Ascending aorta (tissue), 2 donors: ENCODE measurements around the gene SCUBE3. TPM values are rescaled to one million over a fixed set of nuclear protein-coding genes. Genes with fewer than 3 reads are reported as not detected.
A peak's percentile ranks its signal among the peaks of the same experiment; 100 is the strongest.

Source experiments
- DNase-seq, 2 donors: peaks; one replicate each; pipeline ENCODE4 v3.0.0-alpha.2; 2019; ENCODE audit warnings: low spot score in 2 of 2
- H3K27ac ChIP-seq, 2 donors: fragments of 200-600 bp; sonication (generic); one replicate each; pipeline ENCODE4 v1.5.1; 2016 to 2017; ENCODE audit warnings: mild to moderate bottlenecking in 1 of 2
- H3K27me3 ChIP-seq: fragments of 200-600 bp; sonication (generic); one replicate; pipeline ENCODE4 v1.5.1; 2017
- H3K36me3 ChIP-seq, 2 donors: fragments of 200-600 bp; sonication (generic); one replicate each; pipeline ENCODE4 v1.5.1; 2016
- H3K4me1 ChIP-seq, 2 donors: fragments of 200-600 bp; sonication (generic); one replicate each; pipeline ENCODE4 v1.5.1; 2016 to 2017; ENCODE audit warnings: mild to moderate bottlenecking in 1 of 2
- H3K4me3 ChIP-seq, 2 donors: fragments of 200-600 bp; sonication (generic); one replicate each; pipeline ENCODE4 v1.5.1; 2016 to 2017; ENCODE audit warnings: mild to moderate bottlenecking in 1 of 2
- H3K9me3 ChIP-seq, 2 donors: fragments of 200-600 bp; sonication (generic); one replicate each; pipeline ENCODE4 v1.5.1; 2016
- intact Hi-C: fragments of 100-400 bp; cut with DNase I; formaldehyde crosslinking; loops from one replicate; pipeline ENCODE4 v1.15.1; 2023
- total RNA-seq: library from RNA; depleted of rRNA; stranded (reverse); fragments of >200 nt; gene quantifications from one replicate; pipeline ENCODE4 v1.1.0, GENCODE V29; 2016
- TF ChIP-seq, protein P1 (sequence below), 3 experiments: fragments of 200-600 bp in 2 of 3; fragments of 450-650 bp in 1 of 3; sonication (generic) in 2 of 3; IDR thresholded peaks; one replicate each; pipeline ENCODE4 v1.5.1; 2016 to 2019; ENCODE audit warnings: antibody characterized with exemption in 3 of 3, mild to moderate bottlenecking in 1 of 3, moderate library complexity in 1 of 3

SCUBE3 gene
- total RNA-seq, 1 donor from 2014 or later: 29.5 TPM

DNA sequence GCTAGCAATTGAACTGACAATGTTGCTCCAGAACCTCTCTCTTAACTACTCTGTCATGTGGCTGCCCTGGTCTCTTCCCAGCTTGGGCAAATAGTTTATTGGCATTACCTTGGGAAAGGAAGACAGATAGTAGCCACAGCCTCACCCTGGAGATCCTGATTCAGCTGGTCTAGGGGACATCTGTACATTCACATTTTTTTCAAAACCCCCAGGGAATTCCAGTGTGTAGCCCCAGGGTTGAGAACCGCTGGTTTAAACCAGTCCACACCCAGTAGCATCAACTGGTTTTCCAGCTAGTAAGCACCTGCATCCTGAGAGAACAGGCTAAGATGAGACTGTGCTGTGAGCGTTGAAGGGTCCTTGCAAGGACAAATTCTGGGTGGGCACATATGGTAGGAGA lies 9.6 kb downstream of the SCUBE3 start:
- H3K4me1 ChIP-seq: peaks cover 17 to 24% of the 10 kb centered on the region in 2 donors
- H3K4me3 ChIP-seq: no peak overlapping the region
- no peaks in the 10 kb centered on the region for H3K9me3 ChIP-seq
- no peaks in the 10 kb centered on the region for H3K27me3 ChIP-seq
- H3K36me3 ChIP-seq: peaks cover 2 to 5% of the 10 kb centered on the region in 2 donors
- no peak for DNase-seq
- H3K27ac ChIP-seq: peak overlapping the region in 1 of 2 donors; percentile 16
- intact Hi-C loops: no loop called here
- TF ChIP-seq, protein P1, sequence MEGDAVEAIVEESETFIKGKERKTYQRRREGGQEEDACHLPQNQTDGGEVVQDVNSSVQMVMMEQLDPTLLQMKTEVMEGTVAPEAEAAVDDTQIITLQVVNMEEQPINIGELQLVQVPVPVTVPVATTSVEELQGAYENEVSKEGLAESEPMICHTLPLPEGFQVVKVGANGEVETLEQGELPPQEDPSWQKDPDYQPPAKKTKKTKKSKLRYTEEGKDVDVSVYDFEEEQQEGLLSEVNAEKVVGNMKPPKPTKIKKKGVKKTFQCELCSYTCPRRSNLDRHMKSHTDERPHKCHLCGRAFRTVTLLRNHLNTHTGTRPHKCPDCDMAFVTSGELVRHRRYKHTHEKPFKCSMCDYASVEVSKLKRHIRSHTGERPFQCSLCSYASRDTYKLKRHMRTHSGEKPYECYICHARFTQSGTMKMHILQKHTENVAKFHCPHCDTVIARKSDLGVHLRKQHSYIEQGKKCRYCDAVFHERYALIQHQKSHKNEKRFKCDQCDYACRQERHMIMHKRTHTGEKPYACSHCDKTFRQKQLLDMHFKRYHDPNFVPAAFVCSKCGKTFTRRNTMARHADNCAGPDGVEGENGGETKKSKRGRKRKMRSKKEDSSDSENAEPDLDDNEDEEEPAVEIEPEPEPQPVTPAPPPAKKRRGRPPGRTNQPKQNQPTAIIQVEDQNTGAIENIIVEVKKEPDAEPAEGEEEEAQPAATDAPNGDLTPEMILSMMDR (IDR thresholded peaks at IDR 0.05): no peak

DNA sequence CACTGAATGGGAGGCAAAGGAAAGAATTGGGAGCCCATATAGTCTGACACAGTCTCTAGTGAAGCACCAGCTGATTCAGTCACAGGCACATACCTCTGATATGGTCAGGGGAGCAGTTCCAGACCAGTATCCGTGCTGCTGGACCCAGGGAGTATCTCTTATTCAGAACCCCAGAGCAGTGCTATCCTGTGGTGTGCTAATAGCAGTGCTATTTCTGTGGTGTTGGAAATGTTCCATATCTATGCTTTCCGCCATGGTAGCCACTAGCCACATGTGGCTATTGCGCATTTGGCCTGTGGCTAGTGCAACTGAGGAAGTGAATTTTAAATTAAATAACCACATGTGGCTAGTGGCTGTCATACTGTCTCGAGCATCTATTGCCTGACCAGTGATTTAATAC lies 11.0 kb downstream of the SCUBE3 start:
- Histone ChIP-seq H3K27me3 (no peaks in the 10 kb centered on the region), H3K4me1 (peaks cover 7 to 11% of the 10 kb centered on the region in 2 donors), H3K27ac (peak overlapping the region; percentile 24 to 41), H3K36me3 (peaks cover 6 to 9% of the 10 kb centered on the region in 2 donors), H3K9me3 (no peaks in the 10 kb centered on the region), H3K4me3 (no peak overlapping the region)
- TF ChIP-seq, protein P1 (IDR thresholded peaks at IDR 0.05): no peak
- no peak for DNase-seq
- intact Hi-C loops: no loop called here

DNA sequence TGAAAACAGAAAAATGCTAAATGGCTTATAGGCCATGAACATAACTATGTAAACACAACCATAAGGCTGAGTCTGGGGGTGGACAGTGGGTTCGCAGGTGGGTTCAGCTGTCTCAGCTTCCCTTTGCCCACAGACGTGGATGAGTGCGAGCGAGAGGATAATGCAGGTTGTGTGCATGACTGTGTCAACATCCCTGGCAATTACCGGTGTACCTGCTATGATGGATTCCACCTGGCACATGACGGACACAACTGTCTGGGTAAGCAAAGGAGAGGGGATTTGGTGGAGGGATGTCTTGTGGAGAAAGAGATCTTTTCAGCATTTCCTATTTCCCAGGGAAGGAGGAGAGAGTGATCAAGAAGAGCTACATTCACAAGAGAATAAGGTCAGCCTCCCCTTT lies 14.7 kb downstream of the SCUBE3 start:
- peaks cover 13 to 18% of the 10 kb centered on the region in 2 donors for H3K36me3 ChIP-seq
- H3K4me1 ChIP-seq: peaks cover 7 to 21% of the 10 kb centered on the region in 2 donors
- H3K27ac ChIP-seq: peak overlapping the region in 1 of 2 donors; percentile 89
- DNase-seq: no peak
- intact Hi-C loops: no loop called here
- H3K4me3 ChIP-seq: no peak overlapping the region
- H3K9me3 ChIP-seq: no peaks in the 10 kb centered on the region
- TF ChIP-seq, protein P1 (IDR thresholded peaks at IDR 0.05): no peak
- no peaks in the 10 kb centered on the region for H3K27me3 ChIP-seq

DNA sequence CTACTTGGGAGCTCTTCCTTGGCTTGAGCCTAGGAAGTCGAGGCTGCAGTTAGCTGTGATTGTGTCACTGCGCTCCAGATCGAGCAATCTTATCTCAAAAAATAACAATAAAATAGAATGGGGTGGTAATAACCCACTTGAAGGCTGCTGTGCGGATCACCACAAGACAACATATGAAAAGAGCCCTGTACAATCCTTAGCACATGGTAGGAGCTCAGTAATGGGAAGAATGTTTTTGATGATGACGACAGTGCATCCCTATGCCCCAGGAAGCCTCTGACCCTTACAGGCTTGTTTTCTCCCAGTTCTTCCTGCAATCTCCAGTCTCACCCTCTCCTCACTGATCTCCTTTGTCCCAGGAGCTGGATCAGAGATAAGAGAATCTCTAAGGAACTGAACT lies 15.5 kb downstream of the SCUBE3 start:
- peaks cover 19 to 21% of the 10 kb centered on the region in 2 donors for H3K36me3 ChIP-seq
- intact Hi-C loops: no loop called here
- no peak for DNase-seq

DNA sequence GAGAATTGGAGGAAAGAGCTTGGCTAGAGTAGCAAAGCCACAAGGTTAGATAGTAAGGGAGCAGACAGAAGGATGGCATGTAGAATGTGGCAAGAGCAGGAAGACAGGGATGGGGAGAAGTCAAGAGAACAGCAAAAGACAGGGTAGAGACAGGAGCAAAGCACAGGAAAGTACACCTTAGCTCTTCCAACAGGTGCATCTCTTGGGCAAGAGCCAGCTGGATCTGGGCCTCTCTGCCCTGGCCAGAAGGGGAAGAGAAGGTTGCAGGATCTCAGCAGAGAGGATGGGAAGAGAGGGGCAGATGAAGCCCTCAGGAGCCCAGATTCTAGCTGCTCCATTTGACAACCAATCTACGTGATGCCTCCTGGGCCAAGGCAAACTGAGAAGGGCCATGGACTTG lies 16.7 kb downstream of the SCUBE3 start:
- Histone ChIP-seq H3K9me3 (no peaks in the 10 kb centered on the region), H3K4me1 (peaks cover 7 to 21% of the 10 kb centered on the region in 2 donors), H3K36me3 (peaks cover 30 to 33% of the 10 kb centered on the region in 2 donors), H3K27me3 (no peaks in the 10 kb centered on the region), H3K4me3 (no peak overlapping the region), H3K27ac (peak overlapping the region; percentile 81 to 89)
- DNase-seq: no peak
- intact Hi-C loops: no loop called here
- TF ChIP-seq, protein P1 (IDR thresholded peaks at IDR 0.05): no peak

More for the DNA sequence above, 15.5 kb downstream of the SCUBE3 start:
- TF ChIP-seq, protein P1 (IDR thresholded peaks at IDR 0.05): no peak
- Histone ChIP-seq H3K4me1 (peaks cover 7 to 21% of the 10 kb centered on the region in 2 donors), H3K9me3 (no peaks in the 10 kb centered on the region), H3K27ac (peak overlapping the region; percentile 81 to 89), H3K4me3 (no peak overlapping the region), H3K27me3 (no peaks in the 10 kb centered on the region)

DNA sequence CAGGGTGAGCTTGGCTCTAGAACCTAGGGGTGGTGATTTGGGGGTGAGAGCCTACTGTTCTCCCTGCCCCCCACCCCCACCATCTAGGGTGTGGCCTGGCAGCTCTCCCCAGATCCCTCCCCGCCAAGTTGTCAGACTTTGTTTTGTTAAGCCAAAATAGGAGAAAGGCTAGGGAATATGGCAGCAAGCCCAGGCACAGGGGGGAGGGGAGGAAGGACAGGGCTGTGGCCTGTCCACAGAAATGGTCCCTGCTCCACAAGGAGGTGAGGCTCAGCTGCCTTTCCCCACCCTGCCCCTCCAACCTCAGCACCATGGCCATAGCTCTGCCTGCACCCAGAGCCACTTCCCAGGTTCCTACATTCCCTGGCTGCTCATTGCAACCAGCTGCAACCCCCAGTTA lies 17.2 kb downstream of the SCUBE3 start:
- Histone ChIP-seq H3K36me3 (peaks cover 34 to 38% of the 10 kb centered on the region in 2 donors), H3K27me3 (no peaks in the 10 kb centered on the region), H3K27ac (peak overlapping the region; percentile 81 to 89), H3K9me3 (no peaks in the 10 kb centered on the region), H3K4me3 (no peak overlapping the region), H3K4me1 (peaks cover 7 to 19% of the 10 kb centered on the region in 2 donors)
- TF ChIP-seq, protein P1 (IDR thresholded peaks at IDR 0.05): no peak
- DNase-seq: peak; percentile 43 to 78
- intact Hi-C loops: no loop called here
